Airway epithelial cell (primary cell): Measurements from ENCODE around the gene RIMBP3B. TPM values are rescaled to one million over a fixed set of nuclear protein-coding genes. Genes with fewer than 3 reads are reported as not detected.

Experiments
- total RNA-seq: library from RNA; depleted of rRNA; stranded (reverse); fragments of >200 nt; gene quantifications from 2 replicates; pipeline ENCODE4 v1.2.3, GENCODE V29; 2015

Gene RIMBP3B
- 0.14 TPM in 2 replicates for total RNA-seq

GRCh38 chr22:21383701-21384467 is at the start of gene RIMBP3B:
TSS of gene RIMBP3B (plus strand) at chr22:21383751. CDS start at chr22:21383859, 108 bp downstream.

GRCh38 chr22:21417227-21417746 is 33.7 kb downstream of the RIMBP3B start, which contains the start of gene HIC2:
TSS of gene HIC2 (plus strand) at chr22:21417371. CDS start at chr22:21442832, 25,461 bp downstream.

Other genes starting within 250 kb of the RIMBP3B start
- 3.3 and 4.4 TPM in 2 replicates for gene HIC2, start 33.6 kb downstream of the RIMBP3B start, total RNA-seq
- 1.5 and 3.8 TPM in 2 replicates for gene TMEM191C, start 83.6 kb downstream of the RIMBP3B start, total RNA-seq
- 0.14 TPM in 1 of 2 replicates, not detected in the other for gene RIMBP3C, start 167.7 kb downstream of the RIMBP3B start, total RNA-seq
- 68.7 and 82.6 TPM in 2 replicates for gene UBE2L3, start 184.0 kb downstream of the RIMBP3B start, total RNA-seq
- 107 and 121 TPM in 2 replicates for gene YDJC, start 246.3 kb downstream of the RIMBP3B start, total RNA-seq
- not detected in 2 replicates for gene CCDC116, start 249.0 kb downstream of the RIMBP3B start, total RNA-seq